Nephron progenitor cell (in vitro differentiated cells): ENCODE measurements around the gene ADGRV1.
A peak's percentile ranks its signal among the peaks of the same experiment; 100 is the strongest.

Source experiments
- DNase-seq: peaks from one replicate; pipeline ENCODE4 v3.0.0; 2021
- H3K27ac Mint-ChIP-seq: 2 replicates; pipeline ENCODE4 v1.8.0; 2021; ENCODE audit warnings: mild to moderate bottlenecking, moderate library complexity, mixed read lengths
- H3K27me3 Mint-ChIP-seq: 2 replicates; pipeline ENCODE4 v1.8.0; 2021; ENCODE audit warnings: mild to moderate bottlenecking, low read depth, mixed read lengths; ENCODE audit not compliant: poor library complexity
- H3K36me3 Mint-ChIP-seq: 2 replicates; pipeline ENCODE4 v1.8.0; 2021; ENCODE audit warnings: low read depth, mixed read lengths
- H3K4me1 Mint-ChIP-seq: 2 replicates; pipeline ENCODE4 v1.8.0; 2021; ENCODE audit warnings: mixed read lengths
- H3K4me3 Mint-ChIP-seq: 2 replicates; pipeline ENCODE4 v1.8.0; 2021; ENCODE audit warnings: mild to moderate bottlenecking, moderate library complexity, mixed read lengths
- H3K9me3 Mint-ChIP-seq: 2 replicates; pipeline ENCODE4 v1.8.0; 2021; ENCODE audit warnings: mild to moderate bottlenecking, moderate library complexity, mixed read lengths
- TF ChIP-seq, protein P1 (sequence below): fragments of 200-600 bp; sonication (generic); IDR thresholded peaks from 2 replicates; pipeline ENCODE4 v1.5.0; 2021; ENCODE audit warnings: antibody characterized with exemption

Gene ADGRV1

DNA sequence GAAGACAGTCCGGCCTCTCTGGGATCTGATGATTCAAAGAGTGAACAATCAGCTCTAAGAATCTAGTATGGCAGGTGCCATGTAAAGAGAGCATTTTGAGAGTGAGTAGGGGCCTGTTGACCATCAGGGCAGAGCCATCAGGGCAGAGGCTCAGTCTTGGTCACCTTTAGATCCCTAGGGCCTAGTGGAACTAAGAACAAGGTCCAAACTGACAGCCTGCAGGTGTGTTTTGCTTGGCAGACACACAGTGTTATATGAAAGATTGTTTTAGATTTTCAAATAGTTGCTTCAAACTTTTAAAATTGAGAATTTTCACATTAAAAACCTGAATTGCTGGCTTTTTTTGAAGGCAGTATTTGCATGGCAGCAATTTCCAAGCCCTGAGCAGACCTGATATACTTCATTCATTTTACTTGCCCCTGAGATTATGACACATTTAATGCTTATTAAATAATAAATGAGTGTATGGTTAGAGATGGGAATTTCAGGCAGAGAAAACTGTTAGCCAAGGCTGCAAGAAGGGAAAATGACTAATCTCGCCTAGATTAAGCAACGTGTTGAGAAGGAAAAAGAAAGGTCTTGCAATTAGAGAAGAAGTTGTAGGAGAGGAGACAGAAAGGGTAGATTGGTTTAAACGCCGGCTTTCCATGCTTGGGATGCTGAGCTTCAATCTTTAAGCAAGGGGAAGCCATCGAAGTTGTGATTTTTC is 544.9 kb downstream of the ADGRV1 start:
- no peak overlapping the region for H3K27ac Mint-ChIP-seq
- peaks cover 5% of the 10 kb centered on the region for H3K27me3 Mint-ChIP-seq
- DNase-seq = no peak
- TF ChIP-seq, protein P1, sequence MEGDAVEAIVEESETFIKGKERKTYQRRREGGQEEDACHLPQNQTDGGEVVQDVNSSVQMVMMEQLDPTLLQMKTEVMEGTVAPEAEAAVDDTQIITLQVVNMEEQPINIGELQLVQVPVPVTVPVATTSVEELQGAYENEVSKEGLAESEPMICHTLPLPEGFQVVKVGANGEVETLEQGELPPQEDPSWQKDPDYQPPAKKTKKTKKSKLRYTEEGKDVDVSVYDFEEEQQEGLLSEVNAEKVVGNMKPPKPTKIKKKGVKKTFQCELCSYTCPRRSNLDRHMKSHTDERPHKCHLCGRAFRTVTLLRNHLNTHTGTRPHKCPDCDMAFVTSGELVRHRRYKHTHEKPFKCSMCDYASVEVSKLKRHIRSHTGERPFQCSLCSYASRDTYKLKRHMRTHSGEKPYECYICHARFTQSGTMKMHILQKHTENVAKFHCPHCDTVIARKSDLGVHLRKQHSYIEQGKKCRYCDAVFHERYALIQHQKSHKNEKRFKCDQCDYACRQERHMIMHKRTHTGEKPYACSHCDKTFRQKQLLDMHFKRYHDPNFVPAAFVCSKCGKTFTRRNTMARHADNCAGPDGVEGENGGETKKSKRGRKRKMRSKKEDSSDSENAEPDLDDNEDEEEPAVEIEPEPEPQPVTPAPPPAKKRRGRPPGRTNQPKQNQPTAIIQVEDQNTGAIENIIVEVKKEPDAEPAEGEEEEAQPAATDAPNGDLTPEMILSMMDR = no peak
- H3K36me3 Mint-ChIP-seq = peaks cover 46% of the 10 kb centered on the region
- no peak overlapping the region for H3K4me3 Mint-ChIP-seq
- peaks cover 23% of the 10 kb centered on the region for H3K9me3 Mint-ChIP-seq
- peaks cover 39% of the 10 kb centered on the region for H3K4me1 Mint-ChIP-seq

DNA sequence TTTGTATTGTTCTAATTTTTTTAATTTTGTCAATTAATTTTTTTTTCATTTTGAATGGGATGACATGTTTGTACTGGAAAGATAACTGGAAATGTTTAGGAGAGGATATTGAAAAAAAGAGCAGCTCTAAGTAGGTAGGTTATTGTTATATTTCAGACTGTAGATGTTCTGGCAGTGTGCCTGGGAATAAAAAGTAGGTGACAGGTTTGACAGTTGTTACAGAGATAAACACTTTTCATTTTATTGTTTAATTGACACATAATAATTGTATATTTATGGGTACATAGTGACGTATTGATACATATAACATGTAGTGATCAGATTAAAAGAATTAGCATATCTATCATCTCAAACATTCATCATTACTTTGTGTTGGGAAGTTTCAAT is 545.5 kb downstream of the ADGRV1 start:
- TF ChIP-seq, protein P1 = no peak
- peaks cover 5% of the 10 kb centered on the region for H3K27me3 Mint-ChIP-seq
- peaks cover 23% of the 10 kb centered on the region for H3K9me3 Mint-ChIP-seq
- no peak overlapping the region for H3K27ac Mint-ChIP-seq
- no peak overlapping the region for H3K4me3 Mint-ChIP-seq
- H3K36me3 Mint-ChIP-seq = peaks cover 46% of the 10 kb centered on the region
- DNase-seq = no peak
- H3K4me1 Mint-ChIP-seq = peaks cover 33% of the 10 kb centered on the region

DNA sequence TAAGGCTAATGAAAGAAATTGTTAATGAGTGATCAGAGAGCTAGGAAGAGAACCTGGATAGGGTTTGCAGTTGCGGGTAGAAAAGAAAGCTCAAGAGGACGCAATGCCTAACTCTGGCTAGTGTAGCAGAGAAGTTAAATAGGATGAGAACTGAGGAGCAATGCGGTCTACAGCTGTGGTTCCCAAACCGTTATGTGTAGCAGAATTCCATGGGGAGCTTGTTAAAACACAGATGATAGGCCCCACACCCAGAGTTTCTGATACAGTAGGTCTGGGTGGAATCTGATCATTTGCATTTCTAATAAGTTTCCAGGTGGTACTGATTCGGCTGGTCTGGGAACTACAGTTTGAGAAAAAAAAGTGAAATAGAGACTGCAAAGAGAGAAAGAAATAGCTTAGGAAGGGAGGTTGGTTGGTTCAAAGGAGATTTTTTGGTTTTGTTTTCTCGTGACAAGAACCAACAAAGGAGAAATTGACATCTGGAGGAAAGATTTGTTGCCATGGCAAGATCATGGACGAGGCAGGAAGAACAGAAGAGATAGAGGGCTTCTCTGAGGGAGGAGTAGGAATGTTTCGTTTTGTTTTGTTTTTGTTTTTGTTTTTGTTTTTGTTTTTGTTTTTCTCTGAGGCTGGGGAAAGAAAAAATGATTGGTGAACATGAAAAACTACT is 548.4 kb downstream of the ADGRV1 start:
- Mint-ChIP-seq H3K4me1 (peaks cover 12% of the 10 kb centered on the region), H3K27ac (peak overlapping the region; percentile 41), H3K36me3 (peaks cover 46% of the 10 kb centered on the region), H3K27me3 (no peaks in the 10 kb centered on the region), H3K9me3 (peaks cover 23% of the 10 kb centered on the region), H3K4me3 (no peak overlapping the region)
- TF ChIP-seq, protein P1 = no peak
- DNase-seq = no peak

DNA sequence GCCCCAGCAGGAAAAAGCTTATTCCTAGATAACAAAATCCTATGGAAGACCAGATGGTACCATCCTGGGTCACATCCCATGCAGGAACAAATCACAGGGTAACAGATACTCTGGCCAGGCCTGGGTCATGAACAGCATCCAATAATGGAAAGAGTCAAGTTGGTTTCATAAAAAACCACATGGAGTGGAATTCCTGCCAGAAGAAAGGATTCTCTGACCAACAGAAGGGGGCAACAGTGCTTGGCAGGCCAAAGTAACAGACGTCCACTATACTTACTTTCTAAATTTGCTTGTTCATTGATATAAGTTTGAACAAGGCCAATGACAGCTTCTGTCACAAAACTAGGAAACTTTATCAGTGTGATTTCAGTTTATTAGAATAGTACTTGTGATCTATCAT is 551.0 kb downstream of the ADGRV1 start:
- Mint-ChIP-seq H3K9me3 (peaks cover 19% of the 10 kb centered on the region), H3K4me1 (peaks cover 9% of the 10 kb centered on the region), H3K36me3 (peaks cover 29% of the 10 kb centered on the region), H3K27ac (peak overlapping the region; percentile 58), H3K4me3 (no peak overlapping the region), H3K27me3 (no peaks in the 10 kb centered on the region)
- DNase-seq = no peak
- TF ChIP-seq, protein P1 = no peak

DNA sequence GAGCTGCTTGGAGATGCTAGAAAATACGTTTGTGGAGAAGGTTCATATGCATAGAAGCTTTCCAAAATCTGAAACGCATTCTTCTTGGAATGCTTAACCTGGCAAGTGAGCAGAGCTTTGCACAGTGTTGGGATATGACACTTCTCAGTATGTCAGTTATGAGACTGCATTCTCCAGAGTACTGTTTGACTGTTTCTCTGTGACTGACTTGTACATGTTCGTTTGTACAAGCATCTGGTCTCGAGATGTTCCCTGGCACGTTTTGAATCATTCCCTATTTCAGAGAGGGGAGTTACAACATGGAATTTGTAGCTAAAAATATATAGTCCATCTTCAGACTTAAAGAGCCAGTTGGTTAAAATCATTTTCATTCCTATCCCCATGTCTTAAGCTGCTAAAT is 552.1 kb downstream of the ADGRV1 start:
- H3K27me3 Mint-ChIP-seq = no peaks in the 10 kb centered on the region
- H3K4me3 Mint-ChIP-seq = no peak overlapping the region
- TF ChIP-seq, protein P1 = no peak
- H3K27ac Mint-ChIP-seq = no peak overlapping the region
- H3K4me1 Mint-ChIP-seq = peaks cover 9% of the 10 kb centered on the region
- peaks cover 9% of the 10 kb centered on the region for H3K9me3 Mint-ChIP-seq
- peaks cover 18% of the 10 kb centered on the region for H3K36me3 Mint-ChIP-seq
- DNase-seq = no peak
